Left lung (tissue), 10 donors: Measurements from ENCODE around the gene EPHA1. TPM values are rescaled to one million over a fixed set of nuclear protein-coding genes. Genes with fewer than 3 reads are reported as not detected.

Source experiments
- ATAC-seq: fragments of 200-7000 bp; cut with Tn5 transposase; one replicate; pipeline ENCODE4 v1.9.1; 2020; ENCODE audit warnings: moderate library complexity
- DNase-seq, 4 donors: peaks; one replicate each; pipeline ENCODE4 v3.0.0-alpha.2; 2013 to 2020
- H3K27ac ChIP-seq, 2 donors: fragments of 200-600 bp; sonication (generic) in 1 of 2; one replicate each; pipeline versions ENCODE4 v1.5.0 to v1.8.0; 2020 to 2021
- H3K27me3 ChIP-seq, 2 donors: fragments of 200-600 bp; sonication (generic) in 1 of 2; one replicate each; pipeline versions ENCODE4 v1.5.0 to v1.8.0; 2020 to 2021
- H3K36me3 ChIP-seq, 2 donors: fragments of 200-600 bp; sonication (generic) in 1 of 2; one replicate each; pipeline versions ENCODE4 v1.5.0 to v1.8.0; 2020 to 2021
- H3K4me1 ChIP-seq, 2 donors: fragments of 200-600 bp; one replicate each; pipeline ENCODE4 v1.8.0; 2021
- H3K4me3 ChIP-seq, 2 donors: fragments of 200-600 bp; sonication (generic) in 1 of 2; one replicate each; pipeline versions ENCODE4 v1.5.0 to v1.8.0; 2020 to 2021; ENCODE audit warnings: mild to moderate bottlenecking in 1 of 2
- H3K9me3 ChIP-seq, 2 donors: fragments of 200-600 bp; sonication (generic) in 1 of 2; one replicate each; pipeline versions ENCODE4 v1.5.0 to v1.8.0; 2020 to 2021
- CTCF ChIP-seq, 2 donors: fragments of 200-600 bp; sonication (generic) in 1 of 2; IDR thresholded peaks; one replicate each; pipeline versions ENCODE4 v1.5.0 to v1.8.0; 2021; ENCODE audit warnings: antibody characterized with exemption in 2 of 2
- intact Hi-C, 2 donors: fragments of 100-400 bp; cut with DNase I; formaldehyde crosslinking; loops; one replicate each; pipeline versions ENCODE4 v1.11.2 to v1.14.2; 2022
- polyA plus RNA-seq, 6 donors: library from polyadenylated mRNA; unstranded; fragments of 120-200 nt; gene quantifications; one replicate each; pipeline ENCODE4 v1.2.1, GENCODE V29; 2013; ENCODE audit not compliant: insufficient read length in 6 of 6
- total RNA-seq, 2 donors: library from RNA; stranded (reverse); fragmentation: NEBNext Ultra II Directional; extraction: Animal tissue kit (Norgen Biotek cat#: 25700); gene quantifications; one replicate each; pipeline ENCODE4 v1.2.1, GENCODE V29; 2021
- donor health status: DM: no; HTN: yes; CAD: no.
- donor health status: DM: no; HTN: no; CAD: no.

Gene EPHA1
- total and polyA plus RNA-seq, 8 donors = 11.6 to 17.5 (median 14.5) TPM

GRCh38 chr7:143443153-143443552 is 34.5 kb upstream of the EPHA1 start, which contains the start of gene TAS2R60:
TSS of gene TAS2R60 (plus strand) at chr7:143443453. CDS start at chr7:143443453, 0 bp downstream.
- Histone ChIP-seq H3K9me3 (no peaks in the 10 kb centered on the region), H3K36me3 (no peaks in the 10 kb centered on the region), H3K4me1 (no peaks in the 10 kb centered on the region), H3K4me3 (no peak within 1 kb of the TSS), H3K27ac (no peak within 1 kb of the TSS), H3K27me3 (peaks cover 0 to 8% of the 10 kb centered on the region in 2 donors)
- TF ChIP-seq CTCF (IDR thresholded peaks at IDR 0.05) = no peak
- intact Hi-C loops = no loop called here
- ATAC-seq = no peak
- no peak for DNase-seq

GRCh38 chr7:143439866-143440265 is 31.2 kb upstream of the EPHA1 start:
- H3K4me3 ChIP-seq = no peak overlapping the region
- TF ChIP-seq CTCF (IDR thresholded peaks at IDR 0.05) = no peak
- H3K36me3 ChIP-seq = no peaks in the 10 kb centered on the region
- DNase-seq (no peak), ATAC-seq (no peak)
- H3K27ac ChIP-seq = no peak overlapping the region
- no peaks in the 10 kb centered on the region for H3K27me3 ChIP-seq
- no peaks in the 10 kb centered on the region for H3K4me1 ChIP-seq
- H3K9me3 ChIP-seq = no peaks in the 10 kb centered on the region
- intact Hi-C loops = no loop called here

GRCh38 chr7:143437578-143437977 is 28.9 kb upstream of the EPHA1 start:
- DNase-seq = no peak
- intact Hi-C loops = no loop called here
- Histone ChIP-seq H3K27me3 (no peaks in the 10 kb centered on the region), H3K9me3 (no peaks in the 10 kb centered on the region), H3K4me3 (no peak overlapping the region), H3K36me3 (no peaks in the 10 kb centered on the region), H3K4me1 (no peaks in the 10 kb centered on the region), H3K27ac (no peak overlapping the region)
- no peak for ATAC-seq
- no peak for TF ChIP-seq CTCF (IDR thresholded peaks at IDR 0.05)

- Histone ChIP-seq H3K9me3 (no peaks in the 10 kb centered on the region), H3K36me3 (no peaks in the 10 kb centered on the region), H3K27ac (no peak overlapping the region), H3K27me3 (no peaks in the 10 kb centered on the region), H3K4me3 (no peak overlapping the region), H3K4me1 (no peaks in the 10 kb centered on the region)
- ATAC-seq (no peak), DNase-seq (no peak)
- intact Hi-C loops = no loop called here
- no peak for TF ChIP-seq CTCF (IDR thresholded peaks at IDR 0.05)
Observed at GRCh38 chr7:143436325-143436946, 27.8 kb upstream of the EPHA1 start.

GRCh38 chr7:143435266-143435665 is 26.6 kb upstream of the EPHA1 start:
- intact Hi-C loops = no loop called here
- H3K36me3 ChIP-seq = no peaks in the 10 kb centered on the region
- no peak for ATAC-seq
- H3K27ac ChIP-seq = no peak overlapping the region
- no peak for DNase-seq
- no peaks in the 10 kb centered on the region for H3K9me3 ChIP-seq
- no peaks in the 10 kb centered on the region for H3K27me3 ChIP-seq
- peaks cover 0 to 1% of the 10 kb centered on the region in 2 donors for H3K4me1 ChIP-seq
- no peak overlapping the region for H3K4me3 ChIP-seq
- TF ChIP-seq CTCF (IDR thresholded peaks at IDR 0.05) = no peak
